HG03095 (cell line): ENCODE results near the gene ERG.

Experiments
- ATAC-seq: cut with Tn5 transposase; IDR thresholded peaks from one replicate; pipeline ENCODE4 v1.9.1; 2021; ENCODE audit warnings: moderate library complexity; ENCODE audit not compliant: unreplicated experiment

The ERG gene

GRCh38 chr21:38499296-38499695 lies 1.0 kb upstream of the ERG start:
- ATAC-seq: no peak

- ATAC-seq: no peak
Measured at GRCh38 chr21:38496224-38496623, 2.1 kb downstream of the ERG start.

- ATAC-seq: no peak
Measured at GRCh38 chr21:38495696-38496095, 2.6 kb downstream of the ERG start.

GRCh38 chr21:38495242-38495641 lies 3.0 kb downstream of the ERG start:
- ATAC-seq: no peak

GRCh38 chr21:38494703-38495102 lies 3.6 kb downstream of the ERG start:
- ATAC-seq: no peak

- ATAC-seq: no peak
Measured at GRCh38 chr21:38494251-38494642, 4.0 kb downstream of the ERG start.

GRCh38 chr21:38493549-38494250 lies 4.6 kb downstream of the ERG start:
- ATAC-seq: no peak

GRCh38 chr21:38492007-38492406 lies 6.3 kb downstream of the ERG start:
- no peak for ATAC-seq

GRCh38 chr21:38491536-38491935 lies 6.7 kb downstream of the ERG start:
- no peak for ATAC-seq

GRCh38 chr21:38490411-38491020 lies 7.8 kb downstream of the ERG start:
- no peak for ATAC-seq

- no peak for ATAC-seq
Measured at GRCh38 chr21:38489729-38490128, 8.5 kb downstream of the ERG start.

GRCh38 chr21:38489271-38489652 lies 9.0 kb downstream of the ERG start:
- no peak for ATAC-seq

- ATAC-seq: no peak
Measured at GRCh38 chr21:38488640-38489270, 9.5 kb downstream of the ERG start.

GRCh38 chr21:38487901-38488639 lies 10.2 kb downstream of the ERG start:
- ATAC-seq: no peak

- no peak for ATAC-seq
Measured at GRCh38 chr21:38486706-38487105, 11.6 kb downstream of the ERG start.

GRCh38 chr21:38486221-38486620 lies 12.1 kb downstream of the ERG start:
- ATAC-seq: no peak

GRCh38 chr21:38479641-38480525 lies 18.4 kb downstream of the ERG start:
- no peak for ATAC-seq

- no peak for ATAC-seq
Measured at GRCh38 chr21:38478782-38479181, 19.5 kb downstream of the ERG start.

GRCh38 chr21:38477226-38477625 lies 21.1 kb downstream of the ERG start:
- ATAC-seq: no peak

GRCh38 chr21:38476385-38476784 lies 21.9 kb downstream of the ERG start:
- no peak for ATAC-seq

GRCh38 chr21:38475519-38475918 lies 22.8 kb downstream of the ERG start:
- ATAC-seq: no peak
